HG03095 (cell line): Measurements from ENCODE around the gene EXOC2.
"Not testable (repeated sequence)": the region's sequence is repeated elsewhere in the genome, so short reads cannot be mapped to it uniquely, and the experiment has no call there.

Source experiments
- ATAC-seq: cut with Tn5 transposase; IDR thresholded peaks from one replicate; pipeline ENCODE4 v1.9.1; 2021; ENCODE audit warnings: moderate library complexity; ENCODE audit not compliant: unreplicated experiment

Gene EXOC2

DNA sequence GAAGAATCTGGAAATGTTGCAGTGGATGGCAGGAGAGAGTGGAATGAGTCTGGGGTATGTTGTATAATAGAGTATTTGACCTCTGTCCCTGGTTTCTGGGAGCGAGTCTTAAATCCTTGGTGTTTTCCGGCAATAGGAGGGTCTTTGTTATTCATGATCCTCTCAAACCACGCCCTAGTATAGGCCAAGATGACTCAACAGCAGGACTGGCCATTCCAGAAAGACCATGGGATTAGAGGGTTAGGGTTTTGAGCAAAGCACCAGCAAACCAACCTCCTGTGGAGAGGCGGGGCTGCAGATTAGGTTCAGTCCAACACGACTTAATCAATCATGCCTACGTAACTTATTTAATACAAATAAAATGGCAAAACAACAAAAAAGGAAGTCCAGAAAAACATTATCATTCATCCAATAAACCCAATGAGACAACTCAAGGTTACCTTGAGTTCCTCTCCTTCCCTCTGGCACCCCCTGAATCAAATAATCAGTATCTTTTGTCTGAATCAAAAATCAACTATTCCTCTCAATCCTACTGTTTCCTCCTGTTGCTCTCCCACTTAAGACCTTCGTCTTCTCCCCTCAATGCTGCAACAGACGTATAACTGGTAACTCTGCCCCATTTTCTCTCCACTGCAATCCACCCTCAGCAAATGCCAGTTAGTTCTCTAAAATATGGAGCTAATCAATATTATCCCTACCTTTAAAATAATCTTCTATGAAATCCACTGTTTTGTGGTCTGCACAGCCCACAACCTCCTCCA is 51.5 kb downstream of the EXOC2 start:
- ATAC-seq, result no peak

DNA sequence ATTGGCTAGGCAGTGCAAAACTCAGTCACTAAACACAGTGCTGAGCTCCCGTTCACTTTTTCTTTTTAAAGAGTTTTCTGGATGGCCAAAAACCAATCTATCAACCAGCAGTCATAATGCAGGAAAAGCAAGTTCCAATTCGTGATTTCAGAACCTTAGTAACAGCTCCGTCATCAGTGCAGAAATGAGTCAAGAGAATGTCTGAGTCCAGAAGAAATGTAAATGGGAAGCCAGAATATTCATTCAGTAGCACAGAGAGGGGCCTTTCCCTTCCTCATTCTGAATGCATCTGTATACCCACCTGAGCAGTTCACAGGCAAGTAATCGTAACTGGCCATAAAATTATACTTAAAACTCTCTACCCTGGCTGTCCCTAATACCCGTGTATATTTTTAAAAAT is 56.5 kb downstream of the EXOC2 start:
- ATAC-seq, result peak; percentile 90

DNA sequence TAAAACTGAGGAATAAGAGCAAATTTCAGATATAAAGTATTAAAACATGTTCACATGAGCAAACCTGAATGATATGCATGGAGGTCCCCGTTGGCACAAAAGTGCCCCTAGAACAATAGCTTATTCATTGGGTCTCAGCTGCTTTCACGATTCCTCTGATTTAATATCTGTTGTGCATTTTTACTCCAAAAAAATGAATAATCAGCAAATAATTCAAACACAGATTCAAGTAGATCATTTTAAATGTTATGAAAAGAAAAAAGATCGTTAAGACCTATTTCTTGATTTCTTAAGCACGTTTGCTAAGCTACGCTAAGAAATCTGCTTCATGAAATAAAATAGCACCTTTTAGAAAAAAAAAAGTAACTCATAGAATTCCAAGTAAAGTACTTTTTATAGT is 57.7 kb downstream of the EXOC2 start:
- ATAC-seq, result no peak

DNA sequence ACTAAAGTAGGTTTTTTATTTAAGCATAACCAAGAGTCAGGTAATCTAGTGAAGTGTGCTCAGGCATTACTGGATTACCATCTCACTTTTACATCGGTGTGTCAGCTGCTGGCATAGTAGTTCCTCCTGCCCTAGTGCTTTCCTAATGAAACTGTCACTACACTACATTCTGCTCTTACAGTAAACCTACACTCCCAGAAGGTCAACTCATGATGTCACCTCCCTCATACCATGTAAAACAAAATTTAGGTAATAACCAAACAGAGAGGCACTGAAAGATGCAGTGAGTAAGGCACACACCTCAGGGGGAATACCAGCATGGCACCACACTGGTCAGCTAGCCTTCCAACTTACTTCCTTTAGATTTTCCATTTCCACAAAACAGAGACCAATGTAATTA is 59.3 kb downstream of the EXOC2 start:
- no peak for ATAC-seq

DNA sequence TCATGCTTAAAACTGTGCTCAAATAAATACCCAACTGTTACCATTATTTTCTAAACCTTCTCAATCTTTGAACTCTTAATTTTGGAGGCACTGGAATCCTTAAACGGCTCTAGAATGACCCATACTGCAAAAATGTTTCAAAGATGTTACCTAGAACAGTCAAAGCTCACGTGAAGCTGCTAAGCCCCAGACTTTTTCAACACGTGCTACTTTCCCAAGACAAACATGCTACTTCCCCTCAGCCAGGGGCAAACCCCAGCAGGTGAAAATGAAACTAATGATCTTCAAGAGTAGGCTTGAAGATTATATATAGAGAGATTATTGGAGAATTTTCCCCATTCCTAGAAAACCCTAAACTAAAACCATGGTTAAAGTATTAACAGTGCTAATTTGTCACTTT is 64.2 kb downstream of the EXOC2 start:
- ATAC-seq, result no peak

DNA sequence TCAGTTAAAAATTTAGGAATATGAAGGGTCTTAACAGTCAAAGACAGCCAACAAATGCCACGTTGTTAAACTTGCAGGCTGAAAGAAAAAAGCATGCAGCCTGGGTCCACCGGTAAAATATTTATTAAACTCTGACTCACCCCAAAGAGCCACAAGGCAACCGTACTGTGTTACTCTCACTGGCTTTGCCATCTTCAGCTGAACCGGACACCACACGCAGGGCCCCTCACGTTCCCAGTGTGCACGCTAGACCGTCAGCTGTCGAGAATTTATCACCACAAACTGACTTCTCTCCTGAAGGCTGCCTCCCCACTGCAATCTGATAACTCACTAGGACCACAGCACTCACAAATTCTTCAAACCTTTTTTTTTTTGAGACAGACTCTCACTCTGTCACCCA is 66.7 kb downstream of the EXOC2 start:
- no peak for ATAC-seq

DNA sequence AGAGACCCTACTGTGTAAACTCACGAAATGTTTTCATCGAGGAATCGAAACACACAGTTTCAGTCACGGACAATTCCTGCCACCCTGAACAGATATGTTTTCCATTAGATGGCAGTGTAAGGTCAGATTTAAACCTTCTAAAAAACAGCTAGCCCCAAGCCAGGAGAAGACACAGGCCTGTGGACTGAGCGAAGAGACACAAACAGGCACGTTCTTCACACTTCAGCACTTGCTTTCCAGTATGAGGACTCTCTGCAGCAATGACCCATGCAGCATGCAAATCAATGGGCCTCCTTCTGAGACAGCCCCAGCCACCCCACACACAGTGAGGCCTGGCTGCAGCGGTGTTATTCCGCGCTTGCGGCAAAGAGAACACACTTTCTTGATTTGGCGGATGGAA is 68.0 kb downstream of the EXOC2 start:
- ATAC-seq, result no peak

DNA sequence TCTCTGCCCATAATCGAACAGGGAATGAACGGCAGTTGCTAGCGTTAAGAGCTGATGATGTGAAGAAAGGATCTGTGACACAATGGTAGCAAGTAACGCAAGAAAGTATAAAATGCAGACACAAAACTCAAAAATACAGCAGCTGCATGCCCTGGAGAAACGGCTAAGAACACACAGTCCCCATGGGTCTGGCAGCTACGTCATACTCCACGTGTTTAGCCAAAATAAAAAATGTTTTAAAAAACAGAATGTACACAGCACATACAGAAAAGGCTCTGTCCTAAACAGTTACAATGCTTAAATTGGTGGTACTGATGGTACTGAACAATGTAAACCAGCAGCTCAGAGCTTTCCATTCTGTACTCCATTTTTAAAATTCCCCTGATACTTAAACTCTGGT is 70.5 kb downstream of the EXOC2 start:
- no peak for ATAC-seq

DNA sequence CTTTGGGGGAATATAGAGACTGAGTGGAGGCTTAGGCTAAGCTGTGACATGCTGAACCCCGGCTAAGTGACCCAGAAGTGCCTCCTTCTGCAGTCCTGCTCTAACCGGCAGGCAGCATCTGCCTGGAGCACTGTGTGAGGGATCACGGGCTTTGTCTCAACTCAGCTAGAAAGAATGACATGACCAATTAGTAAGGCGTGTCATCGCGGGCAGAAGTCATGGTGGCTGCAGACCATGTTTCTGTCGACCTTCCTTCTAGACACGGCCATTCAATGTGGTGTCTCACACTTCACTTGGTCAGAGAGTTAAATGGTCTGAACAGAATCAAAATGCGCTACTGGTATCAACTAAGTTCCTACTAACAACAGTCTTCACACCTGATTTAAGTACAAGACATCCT is 71.0 kb downstream of the EXOC2 start:
- no peak for ATAC-seq

DNA sequence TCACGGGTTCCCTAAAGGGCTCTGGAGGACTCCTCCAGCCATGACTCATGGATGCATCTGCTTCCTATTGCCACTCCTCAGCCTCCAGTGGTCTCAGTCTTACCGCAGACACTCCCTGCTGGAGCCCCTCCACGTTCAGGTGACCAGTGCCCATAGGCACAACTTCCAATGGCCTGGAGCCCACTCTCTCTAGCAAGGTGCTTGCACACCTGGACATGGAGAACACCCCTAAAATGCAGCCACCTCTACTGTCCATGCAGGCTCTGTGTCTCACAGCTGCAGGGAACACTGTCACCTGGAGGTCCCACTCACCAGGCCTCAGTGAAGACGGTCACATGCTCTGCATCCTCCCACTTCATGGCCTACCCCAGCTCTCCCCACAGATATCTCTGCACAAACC is 72.0 kb downstream of the EXOC2 start:
- ATAC-seq, result no peak

DNA sequence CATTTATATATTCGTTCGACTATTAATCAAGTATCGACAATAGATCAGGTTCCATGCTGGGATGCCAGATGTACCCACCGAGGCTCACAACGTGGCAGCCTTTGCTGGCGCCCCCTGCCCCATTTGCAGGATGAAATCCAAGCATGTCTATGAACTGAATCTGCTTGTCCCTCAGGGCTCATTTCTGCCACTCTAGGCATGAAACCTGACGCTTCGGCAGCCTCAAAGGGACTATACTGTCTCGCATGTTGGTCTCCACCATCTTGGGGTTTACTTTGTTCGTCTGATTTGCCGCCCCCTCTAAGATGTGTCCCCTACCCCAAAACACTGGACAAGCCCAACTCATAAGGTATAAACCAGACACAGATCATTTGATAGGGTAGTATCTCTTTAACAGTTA is 72.8 kb downstream of the EXOC2 start:
- ATAC-seq, result no peak

DNA sequence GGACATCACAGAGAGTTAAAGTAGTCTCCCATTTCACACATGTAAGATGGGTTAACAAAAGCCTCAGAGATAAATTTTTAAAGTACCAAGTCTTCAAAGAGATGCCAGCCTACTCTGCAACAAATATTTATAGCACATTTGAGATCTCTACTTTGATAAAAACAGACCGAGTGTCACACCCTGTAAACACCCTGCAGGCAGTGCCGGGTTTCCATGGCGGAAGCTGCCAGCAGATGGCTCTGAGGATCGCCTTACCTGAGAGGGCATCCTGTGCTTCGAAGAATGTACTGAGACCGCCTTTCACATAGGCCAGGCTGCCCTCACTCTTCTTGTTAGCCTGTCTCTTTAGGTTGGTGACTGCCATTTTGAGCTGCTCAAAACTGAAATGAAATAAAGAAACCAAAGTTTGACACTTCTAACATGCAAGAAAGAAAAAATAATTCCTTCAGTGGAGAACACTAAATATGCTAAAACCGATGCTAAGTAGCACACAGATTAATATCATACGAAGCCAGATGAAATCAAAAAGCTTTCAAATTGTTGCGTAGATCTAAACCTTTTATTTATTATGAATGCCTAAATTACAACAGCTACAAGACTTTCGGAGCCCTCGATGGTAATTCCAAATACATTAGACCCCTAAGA is 75.4 kb downstream of the EXOC2 start:
- ATAC-seq, result no peak

DNA sequence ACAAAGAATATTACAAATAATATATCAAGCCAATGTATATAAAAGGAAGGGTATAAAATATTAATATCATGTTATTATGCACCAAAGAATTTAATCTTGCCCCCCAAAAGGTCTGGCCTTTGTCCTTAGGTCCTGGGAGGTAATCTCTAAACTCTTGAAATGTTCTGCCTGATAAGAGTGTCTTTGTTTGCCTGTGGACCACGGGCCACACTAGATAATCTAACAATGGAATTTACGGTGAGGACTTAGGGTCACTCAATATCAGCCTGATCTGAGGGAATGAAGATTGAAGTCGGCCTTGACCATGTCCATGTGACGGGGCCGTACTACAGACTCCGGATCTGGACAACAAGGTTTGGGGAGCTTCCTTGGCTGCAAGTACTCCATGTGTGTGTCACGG is 79.0 kb downstream of the EXOC2 start:
- ATAC-seq, result no peak

DNA sequence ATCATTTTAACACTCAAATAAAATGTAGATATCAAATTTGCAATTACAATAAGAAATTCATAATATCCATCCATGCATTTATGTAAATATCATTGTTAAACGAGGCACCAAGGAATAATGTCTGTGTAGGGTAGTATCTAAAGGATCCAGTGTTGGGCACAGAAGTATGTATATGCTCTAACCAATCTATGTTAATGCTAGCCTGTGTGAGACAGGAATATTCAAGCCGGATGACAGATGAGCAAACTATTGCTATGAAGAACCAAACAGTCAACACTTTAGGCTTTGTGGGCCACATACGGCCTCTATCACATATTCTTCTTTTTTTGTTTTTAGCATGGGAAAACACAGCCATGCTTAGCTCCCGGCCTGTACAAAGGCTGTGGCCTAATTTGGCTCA is 81.0 kb downstream of the EXOC2 start:
- no peak for ATAC-seq

DNA sequence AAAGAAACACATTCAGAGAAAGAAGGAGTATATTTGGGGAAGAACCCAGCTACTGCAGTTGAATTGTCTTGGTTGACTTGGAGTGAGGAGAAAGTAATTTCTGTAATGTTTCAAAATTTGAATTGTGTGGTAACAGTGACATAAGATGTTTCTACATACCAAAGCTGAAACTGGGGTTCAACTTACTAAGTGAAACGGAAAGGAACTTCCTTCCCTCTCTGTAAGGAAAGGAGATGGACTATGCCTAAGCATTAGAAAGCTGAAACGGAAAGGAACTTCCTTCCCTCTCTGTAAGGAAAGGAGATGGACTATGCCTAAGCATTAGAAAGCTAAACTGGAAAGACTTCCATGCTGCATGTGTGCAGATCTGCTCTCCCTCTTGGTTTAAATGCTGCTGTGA is 82.1 kb downstream of the EXOC2 start:
- ATAC-seq, result no peak

DNA sequence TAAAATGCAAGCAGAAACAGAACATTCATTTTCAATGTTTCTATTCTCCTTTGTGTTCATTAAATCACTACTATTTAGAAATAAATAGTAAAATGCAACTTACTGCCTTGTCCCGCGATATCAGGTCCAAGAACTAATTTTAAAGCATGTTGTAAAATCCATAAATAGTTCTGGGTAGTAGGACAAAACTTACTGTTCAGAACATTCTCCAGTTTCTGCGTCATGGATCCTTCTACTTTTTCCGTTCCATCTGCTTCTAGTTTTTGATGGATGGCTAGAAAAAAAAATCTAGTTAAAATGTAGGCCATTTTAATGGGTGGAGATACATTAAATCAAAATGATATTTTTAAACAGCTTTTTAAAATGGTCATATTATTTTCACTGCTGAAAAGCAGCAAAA is 83.0 kb downstream of the EXOC2 start:
- ATAC-seq, result no peak

DNA sequence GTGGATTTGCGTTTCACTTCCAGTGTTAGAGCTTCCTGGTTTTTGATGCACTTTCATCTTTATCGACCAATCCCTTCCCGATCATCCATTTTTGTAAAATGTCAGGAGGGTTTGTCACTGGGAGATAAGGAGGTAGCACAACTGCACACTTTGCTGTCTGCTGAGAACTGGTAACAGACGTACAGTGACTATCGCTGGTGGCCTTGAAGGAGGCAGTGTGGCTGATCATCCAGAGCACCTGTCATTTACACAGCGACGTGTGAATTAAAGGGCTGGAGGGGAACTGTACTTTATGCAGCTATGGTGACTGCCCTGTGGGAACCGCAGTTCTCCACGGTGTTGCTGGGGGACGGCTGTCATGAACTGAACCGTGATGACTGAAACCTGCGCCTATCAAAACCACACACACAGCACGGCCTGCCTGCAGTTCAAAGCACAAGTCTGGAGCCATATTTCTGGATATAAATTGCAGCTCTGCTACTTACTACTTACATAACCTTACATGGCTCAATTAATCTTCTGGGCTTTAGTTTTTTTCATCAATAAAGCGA is 86.0 kb downstream of the EXOC2 start:
- no peak for ATAC-seq

DNA sequence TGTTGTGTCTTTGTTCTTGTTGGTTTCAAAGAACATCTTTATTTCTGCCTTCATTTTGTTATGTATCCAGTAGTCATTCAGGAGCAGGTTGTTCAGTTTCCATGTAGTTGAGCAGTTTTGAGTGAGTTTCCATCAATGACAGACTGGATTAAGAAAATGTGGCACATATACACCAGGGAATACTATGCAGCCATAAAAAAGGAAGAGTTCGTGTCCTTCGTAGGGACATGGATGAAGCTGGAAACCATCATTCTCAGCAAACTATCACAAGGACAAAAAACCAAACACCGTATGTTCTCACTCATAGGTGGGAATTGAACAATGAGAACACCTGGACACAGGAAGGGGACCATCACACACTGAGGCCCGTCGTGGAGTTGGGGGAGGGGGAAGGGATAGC is 87.0 kb downstream of the EXOC2 start:
- ATAC-seq, result not testable (repeated sequence)

DNA sequence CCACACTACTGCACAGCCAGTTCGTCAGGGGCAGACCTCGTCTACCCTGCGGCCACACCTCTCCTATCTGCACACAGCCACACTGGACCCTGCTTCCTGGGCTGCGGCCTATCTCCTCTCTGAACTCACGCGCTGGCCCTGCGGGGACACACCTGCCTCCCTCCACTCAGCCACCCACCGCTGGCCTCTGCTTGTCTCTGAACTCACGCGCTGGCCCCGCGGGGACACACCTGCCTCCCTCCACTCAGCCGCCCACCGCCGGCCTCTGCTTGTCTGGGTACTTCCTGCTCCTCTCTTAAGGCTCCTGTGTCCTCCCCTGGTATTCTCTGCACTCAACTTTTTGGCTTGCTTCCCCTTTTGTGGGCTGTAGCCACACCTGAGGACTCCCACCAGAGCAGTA is 88.4 kb downstream of the EXOC2 start:
- no peak for ATAC-seq

DNA sequence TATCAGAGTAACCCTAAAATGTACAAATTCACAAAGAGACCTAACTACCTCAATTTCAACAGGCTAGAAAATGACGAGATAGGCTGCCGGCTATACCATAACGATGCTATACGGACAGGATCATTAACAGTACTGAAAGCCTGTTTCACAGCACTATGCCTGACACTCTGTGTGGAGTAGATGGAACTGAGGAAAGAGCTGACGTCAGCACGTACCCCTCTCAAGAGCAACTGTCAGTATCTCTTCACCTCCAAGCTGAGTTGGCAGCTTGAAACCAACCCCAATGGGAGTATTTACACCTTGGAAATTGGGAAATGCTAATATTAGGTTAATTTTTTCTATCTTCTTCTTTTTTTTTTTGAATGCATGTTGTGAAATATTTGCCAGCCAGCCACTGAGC is 89.7 kb downstream of the EXOC2 start:
- no peak for ATAC-seq

DNA sequence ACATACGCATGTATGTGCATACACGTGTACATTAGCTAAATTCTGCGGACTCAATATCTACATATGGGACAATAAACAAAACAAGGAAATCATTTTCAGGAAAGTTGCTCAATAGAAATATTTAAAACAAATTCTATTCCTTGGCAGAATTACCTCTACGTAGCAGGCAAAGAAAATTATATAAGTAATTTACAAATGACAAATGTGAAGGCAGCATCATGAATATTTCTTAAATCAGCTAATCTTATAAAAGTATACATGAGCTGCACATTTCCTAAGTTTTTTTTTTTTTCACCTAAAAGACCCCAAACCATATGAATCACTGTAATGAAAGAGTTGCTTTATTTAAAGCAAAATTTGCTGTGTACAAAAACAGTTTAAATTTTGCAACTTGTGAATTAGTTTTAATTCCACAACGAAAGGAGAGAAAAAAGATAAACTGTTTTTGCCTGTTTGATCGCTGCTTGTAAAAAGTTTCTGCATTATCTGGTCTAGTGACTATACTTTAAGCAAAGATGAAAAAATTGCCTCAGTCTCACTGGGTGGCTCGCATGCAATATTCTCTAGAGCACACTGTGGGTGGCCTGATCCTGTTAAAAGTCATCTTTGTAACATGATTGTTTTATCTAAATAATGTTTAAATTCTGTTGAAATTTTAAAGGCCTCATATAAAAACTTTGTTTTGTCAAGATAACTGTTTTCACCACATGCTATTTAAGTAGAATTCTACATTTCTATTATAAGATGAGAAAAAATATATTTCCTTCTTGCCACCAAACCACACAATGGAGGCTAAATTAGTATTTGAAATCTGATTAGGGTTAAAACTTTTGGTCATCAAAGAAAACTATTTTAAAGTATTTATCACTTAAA is 93.1 kb downstream of the EXOC2 start:
- no peak for ATAC-seq

DNA sequence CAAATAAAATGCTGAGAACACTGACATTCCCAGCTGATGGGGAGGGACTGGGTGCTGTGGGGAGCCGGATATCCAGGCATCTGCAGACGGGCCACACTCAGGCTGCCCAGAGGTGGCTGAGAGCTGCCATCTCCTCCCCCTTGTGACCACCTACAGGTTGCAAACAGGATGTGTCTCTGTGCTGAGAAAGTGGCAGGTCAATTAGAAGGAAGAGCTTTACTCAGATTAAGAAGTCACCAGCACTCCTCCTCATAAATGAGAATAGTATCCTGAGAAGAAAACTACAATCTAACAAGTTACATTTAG is 99.1 kb downstream of the EXOC2 start:
- no peak for ATAC-seq
